Measurements from ENCODE around the gene SS18L1.

The SS18L1 gene

GRCh38 chr20:62219992-62220665, 76.6 kb downstream of the SS18L1 start, which contains the start of gene HRH3:
TSS of gene HRH3 (minus strand) at chr20:62220278. CDS start at chr20:62219970, 308 bp downstream.
- POLR2A ChIA-PET = no interaction called here
- CTCF ChIA-PET = no interaction called here
- no peak for TF ChIP-seq ZNF384 (IDR thresholded peaks at IDR 0.05)
- no peak for TF ChIP-seq FOXK2 (IDR thresholded peaks at IDR 0.05)
- no peak for TF ChIP-seq FOXA1 (IDR thresholded peaks at IDR 0.05)
- TF ChIP-seq L3MBTL2 (conservative IDR thresholded peaks at IDR 0.05) = no peak
- no peak for TF ChIP-seq PKNOX1 (IDR thresholded peaks at IDR 0.05)
- no peak for TF ChIP-seq LEF1 (IDR thresholded peaks at IDR 0.05; ENCODE audit: borderline replicate concordance)
- TF ChIP-seq NFRKB (IDR thresholded peaks at IDR 0.05) = no peak
- no peak for TF ChIP-seq BHLHE40 (IDR thresholded peaks at IDR 0.05; ENCODE audit: borderline replicate concordance)
- TF ChIP-seq CTBP1 (IDR thresholded peaks at IDR 0.05; ENCODE audit: borderline replicate concordance) = no peak
- TF ChIP-seq ELF4 (IDR thresholded peaks at IDR 0.05) = no peak
- TF ChIP-seq ARNT (IDR thresholded peaks at IDR 0.05) = no peak
- peak; percentile 88 for DNase-seq (ENCODE audit: extremely low spot score)

GRCh38 chr20:62220666-62221568, 77.3 kb downstream of the SS18L1 start:
- POLR2A ChIA-PET = no interaction called here
- TF ChIP-seq FOXM1 (IDR thresholded peaks at IDR 0.05; ENCODE audit: borderline replicate concordance) (no peak), TARDBP (IDR thresholded peaks at IDR 0.05) (no peak), SUZ12 (IDR thresholded peaks at IDR 0.05) (no peak), NFRKB (IDR thresholded peaks at IDR 0.05) (no peak), L3MBTL2 (conservative IDR thresholded peaks at IDR 0.05) (no peak), PKNOX1 (IDR thresholded peaks at IDR 0.05) (no peak), CTBP1 (IDR thresholded peaks at IDR 0.05; ENCODE audit: borderline replicate concordance) (no peak), ELF4 (IDR thresholded peaks at IDR 0.05) (no peak), ARNT (IDR thresholded peaks at IDR 0.05) (no peak), ZNF384 (IDR thresholded peaks at IDR 0.05) (no peak), BHLHE40 (IDR thresholded peaks at IDR 0.05; ENCODE audit: borderline replicate concordance) (no peak), LEF1 (IDR thresholded peaks at IDR 0.05; ENCODE audit: borderline replicate concordance) (no peak), FOXA1 (IDR thresholded peaks at IDR 0.05) (no peak), HDGF (IDR thresholded peaks at IDR 0.05; ENCODE audit: borderline replicate concordance) (no peak), SP1 (IDR thresholded peaks at IDR 0.05) (no peak), FOXK2 (IDR thresholded peaks at IDR 0.05) (no peak)
- DNase-seq (ENCODE audit: extremely low spot score) = no peak
- CTCF ChIA-PET = no interaction called here

GRCh38 chr20:62222266-62222850, 78.8 kb downstream of the SS18L1 start:
- no peak for TF ChIP-seq FOXA1 (IDR thresholded peaks at IDR 0.05)
- no peak for TF ChIP-seq NFRKB (IDR thresholded peaks at IDR 0.05)
- no peak for TF ChIP-seq BHLHE40 (IDR thresholded peaks at IDR 0.05; ENCODE audit: borderline replicate concordance)
- no peak for TF ChIP-seq TARDBP (IDR thresholded peaks at IDR 0.05)
- no peak for TF ChIP-seq SUZ12 (IDR thresholded peaks at IDR 0.05)
- TF ChIP-seq FOXK2 (IDR thresholded peaks at IDR 0.05) = no peak
- TF ChIP-seq ZNF384 (IDR thresholded peaks at IDR 0.05) = no peak
- no peak for TF ChIP-seq ARNT (IDR thresholded peaks at IDR 0.05)
- no peak for TF ChIP-seq LEF1 (IDR thresholded peaks at IDR 0.05; ENCODE audit: borderline replicate concordance)
- TF ChIP-seq SP1 (IDR thresholded peaks at IDR 0.05) = no peak
- no peak for TF ChIP-seq CTBP1 (IDR thresholded peaks at IDR 0.05; ENCODE audit: borderline replicate concordance)
- no peak for TF ChIP-seq FOXM1 (IDR thresholded peaks at IDR 0.05; ENCODE audit: borderline replicate concordance)
- TF ChIP-seq ELF4 (IDR thresholded peaks at IDR 0.05) = no peak
- TF ChIP-seq L3MBTL2 (conservative IDR thresholded peaks at IDR 0.05) = no peak
- no peak for TF ChIP-seq PKNOX1 (IDR thresholded peaks at IDR 0.05)
- DNase-seq (ENCODE audit: extremely low spot score) = no peak
- ChIA-PET POLR2A (no interaction called here), CTCF (no interaction called here)

GRCh38 chr20:62222972-62223371, 79.4 kb downstream of the SS18L1 start:
- TF ChIP-seq L3MBTL2 (conservative IDR thresholded peaks at IDR 0.05) = no peak
- TF ChIP-seq FOXM1 (IDR thresholded peaks at IDR 0.05; ENCODE audit: borderline replicate concordance) = no peak
- no peak for TF ChIP-seq BHLHE40 (IDR thresholded peaks at IDR 0.05; ENCODE audit: borderline replicate concordance)
- no peak for DNase-seq (ENCODE audit: extremely low spot score)
- CTCF ChIA-PET = no interaction called here
- POLR2A ChIA-PET = no interaction called here

- CTCF ChIA-PET = no interaction called here
Measured at GRCh38 chr20:62223571-62223970, 80.0 kb downstream of the SS18L1 start.

More at GRCh38 chr20:62223571-62223970, 80.0 kb downstream of the SS18L1 start:
- no peak for DNase-seq (ENCODE audit: extremely low spot score)
- POLR2A ChIA-PET = no interaction called here
- TF ChIP-seq ELF4 (IDR thresholded peaks at IDR 0.05) = no peak
- no peak for TF ChIP-seq NFRKB (IDR thresholded peaks at IDR 0.05)
- no peak for TF ChIP-seq ZNF384 (IDR thresholded peaks at IDR 0.05)
- TF ChIP-seq PKNOX1 (IDR thresholded peaks at IDR 0.05) = no peak
- no peak for TF ChIP-seq FOXA1 (IDR thresholded peaks at IDR 0.05)
- no peak for TF ChIP-seq FOXK2 (IDR thresholded peaks at IDR 0.05)
- no peak for TF ChIP-seq CTBP1 (IDR thresholded peaks at IDR 0.05; ENCODE audit: borderline replicate concordance)
- TF ChIP-seq SP1 (IDR thresholded peaks at IDR 0.05) = no peak
- no peak for TF ChIP-seq HDGF (IDR thresholded peaks at IDR 0.05; ENCODE audit: borderline replicate concordance)
- TF ChIP-seq BHLHE40 (IDR thresholded peaks at IDR 0.05; ENCODE audit: borderline replicate concordance) = no peak
- no peak for TF ChIP-seq TARDBP (IDR thresholded peaks at IDR 0.05)
- TF ChIP-seq ARNT (IDR thresholded peaks at IDR 0.05) = no peak
- TF ChIP-seq SUZ12 (IDR thresholded peaks at IDR 0.05) = no peak
- TF ChIP-seq FOXM1 (IDR thresholded peaks at IDR 0.05; ENCODE audit: borderline replicate concordance) = no peak
- TF ChIP-seq L3MBTL2 (conservative IDR thresholded peaks at IDR 0.05) = no peak
- no peak for TF ChIP-seq LEF1 (IDR thresholded peaks at IDR 0.05; ENCODE audit: borderline replicate concordance)
